Neural cell (in vitro differentiated cells): ENCODE measurements around the gene LRMDA. TPM values are rescaled to one million over a fixed set of nuclear protein-coding genes. Genes with fewer than 3 reads are reported as not detected.

Source experiments
- H2AFZ ChIP-seq: fragments of 200-600, 300-800 bp; sonication (generic), shearing (Covaris generic); 2 replicates; pipeline ENCODE4 v1.6.0; 2014; ENCODE audit warnings: low read depth, mild to moderate bottlenecking, antibody characterized with exemption, low read length, moderate library complexity
- H3F3A ChIP-seq: fragments of 200-600 bp; shearing (Covaris generic); 2 replicates; pipeline ENCODE4 v1.6.1; 2016; ENCODE audit warnings: mild to moderate bottlenecking, moderate library complexity, mixed read lengths, antibody characterized with exemption, low read length; ENCODE audit not compliant: insufficient read depth, poor library complexity, severe bottlenecking
- H3K27ac ChIP-seq: fragments of 200-600, 300-800 bp; sonication (generic), shearing (Covaris generic); 2 replicates; pipeline ENCODE4 v1.5.1; 2014; ENCODE audit warnings: mild to moderate bottlenecking, low read length, moderate library complexity
- H3K27me3 ChIP-seq: fragments of 300-800, 200-600 bp; sonication (generic), shearing (Covaris generic); 2 replicates; pipeline ENCODE4 v1.6.0; 2014; ENCODE audit warnings: mild to moderate bottlenecking, low read depth, low read length, moderate library complexity; ENCODE audit not compliant: insufficient read depth
- H3K36me3 ChIP-seq: fragments of 300-800, 200-600 bp; sonication (generic), shearing (Covaris generic); 2 replicates; pipeline ENCODE4 v1.5.1; 2014; ENCODE audit warnings: mild to moderate bottlenecking, antibody characterized with exemption, low read length, moderate library complexity; ENCODE audit not compliant: insufficient read depth
- H3K4me2 ChIP-seq: fragments of 300-800, 200-600 bp; sonication (generic), shearing (Covaris generic); 2 replicates; pipeline ENCODE4 v1.6.0; 2014; ENCODE audit warnings: mild to moderate bottlenecking, low read length
- H3K4me3 ChIP-seq: fragments of 300-800, 200-600 bp; sonication (generic), shearing (Covaris generic); 2 replicates; pipeline ENCODE4 v1.5.1; 2014; ENCODE audit warnings: mild to moderate bottlenecking, low read length, moderate library complexity
- H3K79me2 ChIP-seq: fragments of 200-600 bp; shearing (Covaris generic); replicated peaks from 2 replicates; pipeline ENCODE4 v1.6.0; 2014; ENCODE audit warnings: mild to moderate bottlenecking, low read length, moderate library complexity; ENCODE audit not compliant: insufficient read depth
- H3K9ac ChIP-seq: fragments of 300-800, 200-600 bp; sonication (generic), shearing (Covaris generic); 2 replicates; pipeline ENCODE4 v1.6.1; 2016; ENCODE audit warnings: mild to moderate bottlenecking, low read length, mixed read lengths
- H3K9me2 ChIP-seq: fragments of 200-600 bp; shearing (Covaris generic); 2 replicates; pipeline ENCODE4 v1.6.1; 2016; ENCODE audit warnings: mild to moderate bottlenecking, low read length, mixed read lengths; ENCODE audit not compliant: insufficient read depth
- H3K9me3 ChIP-seq: fragments of 200-600, 300-800 bp; sonication (generic), shearing (Covaris generic); 2 replicates; pipeline ENCODE4 v1.6.1; 2016; ENCODE audit warnings: mild to moderate bottlenecking, mixed run types, low read length, moderate library complexity, mixed read lengths
- H4K20me1 ChIP-seq: fragments of 200-600 bp; shearing (Covaris generic); 2 replicates; pipeline ENCODE4 v1.6.1; 2016; ENCODE audit warnings: mild to moderate bottlenecking, mixed run types; ENCODE audit not compliant: insufficient read depth
- CTCF ChIP-seq: fragments of 450-650 bp; IDR thresholded peaks from 2 replicates; pipeline ENCODE4 v1.5.1; 2014; ENCODE audit warnings: antibody characterized with exemption, mild to moderate bottlenecking, moderate library complexity; ENCODE audit not compliant: poor library complexity, severe bottlenecking
- EP300 ChIP-seq: fragments of 450-650 bp; conservative IDR thresholded peaks from 2 replicates; pipeline ENCODE4 v1.6.1; 2014; ENCODE audit warnings: antibody characterized with exemption, mild to moderate bottlenecking, moderate library complexity; ENCODE audit not compliant: poor library complexity, severe bottlenecking
- EZH2 ChIP-seq: fragments of 200-600, 300-800 bp; shearing (Covaris generic), sonication (generic); IDR thresholded peaks from 2 replicates; pipeline ENCODE4 v1.6.1; 2014; ENCODE audit warnings: antibody characterized with exemption, low read length, borderline replicate concordance, mild to moderate bottlenecking; ENCODE audit not compliant: insufficient read depth, poor library complexity, severe bottlenecking
- MXI1 ChIP-seq: fragments of 450-650 bp; conservative IDR thresholded peaks from 2 replicates; pipeline ENCODE4 v1.6.1; 2014; ENCODE audit warnings: antibody characterized with exemption, mild to moderate bottlenecking; ENCODE audit not compliant: poor library complexity, severe bottlenecking
- POLR2AphosphoS5 ChIP-seq: IDR thresholded peaks from 2 replicates; pipeline ENCODE4 v1.6.1; 2012
- RAD21 ChIP-seq: fragments of 450-650 bp; conservative IDR thresholded peaks from 2 replicates; pipeline ENCODE4 v1.6.1; 2014; ENCODE audit warnings: antibody characterized with exemption, mild to moderate bottlenecking, moderate library complexity
- REST ChIP-seq: IDR thresholded peaks from 2 replicates; pipeline ENCODE4 v1.6.1; 2012; ENCODE audit warnings: borderline replicate concordance
- SMC3 ChIP-seq: fragments of 450-650 bp; conservative IDR thresholded peaks from 2 replicates; pipeline ENCODE4 v1.6.1; 2014; ENCODE audit warnings: antibody characterized with exemption, mild to moderate bottlenecking, moderate library complexity; ENCODE audit not compliant: poor library complexity
- TAF1 ChIP-seq: IDR thresholded peaks from 2 replicates; pipeline ENCODE4 v1.6.1; 2012; ENCODE audit warnings: low read depth
- polyA plus RNA-seq: library from polyadenylated mRNA; depleted of rRNA; stranded (reverse); fragments of >200 nt; gene quantifications from 2 replicates; pipeline ENCODE4 v1.2.3, GENCODE V29; 2014

Gene LRMDA
- polyA plus RNA-seq, 1 donor from 2014 or later: 5.6 TPM

- H3K27me3 ChIP-seq: no peaks in the 10 kb centered on the region
- H2AFZ ChIP-seq: no peak overlapping the region
These were observed 906.2 kb downstream of the LRMDA start for GRCh38 chr10:76337641-76338040.

GRCh38 chr10:76338187-76338586, 906.8 kb downstream of the LRMDA start:
- no peaks in the 10 kb centered on the region for H3K27me3 ChIP-seq
- no peaks in the 10 kb centered on the region for H3K9me2 ChIP-seq
- no peak overlapping the region for H3K4me3 ChIP-seq
- no peaks in the 10 kb centered on the region for H3K79me2 ChIP-seq
- H3F3A ChIP-seq: no peaks in the 10 kb centered on the region
- no peak for TF ChIP-seq EZH2
- no peak overlapping the region for H3K27ac ChIP-seq
- H2AFZ ChIP-seq: no peak overlapping the region
- H3K4me2 ChIP-seq: no peak overlapping the region
- no peaks in the 10 kb centered on the region for H4K20me1 ChIP-seq
- peaks cover 4% of the 10 kb centered on the region for H3K9me3 ChIP-seq
- no peaks in the 10 kb centered on the region for H3K36me3 ChIP-seq
- no peak overlapping the region for H3K9ac ChIP-seq

More at GRCh38 chr10:76337641-76338040, 906.2 kb downstream of the LRMDA start:
- Histone ChIP-seq H3K79me2 (no peaks in the 10 kb centered on the region), H3K4me2 (no peak overlapping the region), H4K20me1 (no peaks in the 10 kb centered on the region), H3K4me3 (no peak overlapping the region), H3K9me3 (no peaks in the 10 kb centered on the region), H3K9me2 (no peaks in the 10 kb centered on the region), H3F3A (no peaks in the 10 kb centered on the region), H3K9ac (no peak overlapping the region), H3K36me3 (no peaks in the 10 kb centered on the region), H3K27ac (no peak overlapping the region)
- no peak for TF ChIP-seq POLR2AphosphoS5
- no peak for TF ChIP-seq CTCF
- TF ChIP-seq MXI1: no peak
- no peak for TF ChIP-seq RAD21
- TF ChIP-seq SMC3: no peak
- no peak for TF ChIP-seq EP300
- no peak for TF ChIP-seq REST
- no peak for TF ChIP-seq TAF1
- TF ChIP-seq EZH2: no peak

GRCh38 chr10:76341740-76342139, 910.3 kb downstream of the LRMDA start:
- Histone ChIP-seq H3K9me3 (peaks cover 8% of the 10 kb centered on the region), H3F3A (no peaks in the 10 kb centered on the region), H3K4me2 (no peak overlapping the region), H3K9ac (no peak overlapping the region), H4K20me1 (no peaks in the 10 kb centered on the region), H3K36me3 (no peaks in the 10 kb centered on the region), H3K79me2 (no peaks in the 10 kb centered on the region), H2AFZ (no peak overlapping the region), H3K4me3 (no peak overlapping the region), H3K27ac (no peak overlapping the region), H3K9me2 (no peaks in the 10 kb centered on the region), H3K27me3 (no peaks in the 10 kb centered on the region)
- TF ChIP-seq REST (no peak), EP300 (no peak), MXI1 (no peak), CTCF (no peak), RAD21 (no peak), SMC3 (no peak)
